ENCODE measurements around the gene PLRG1.

GRCh38 chr4:154590329-154591006 lies 40.3 kb upstream of the PLRG1 start, which contains the start of gene FGA:
- no peak for TF ChIP-seq CTCF (conservative IDR thresholded peaks at IDR 0.05 in 1 of 2, IDR thresholded peaks at IDR 0.05 in 1 of 2; ENCODE audit: extremely low read depth in 1 of 2, insufficient read depth in 1 of 2, low read depth in 1 of 2, low read length in 2 of 2)
- TF ChIP-seq EZH2 (IDR thresholded peaks at IDR 0.05; ENCODE audit: borderline replicate concordance, low read length), result no peak
